Stimulated activated naive CD4-positive, alpha-beta T cell treated with Interleukin-2 at 50 U/mL for 16 hours (primary cell): Measurements from ENCODE around the gene LXN.
"Not testable (repeated sequence)": the region's sequence is repeated elsewhere in the genome, so short reads cannot be mapped to it uniquely, and the experiment has no call there.

ENCODE experiments used
- DNase-seq: peaks from one replicate; lab custom pipeline; 2025; lab: John Stamatoyannopoulos, UW

LXN gene, protein sequence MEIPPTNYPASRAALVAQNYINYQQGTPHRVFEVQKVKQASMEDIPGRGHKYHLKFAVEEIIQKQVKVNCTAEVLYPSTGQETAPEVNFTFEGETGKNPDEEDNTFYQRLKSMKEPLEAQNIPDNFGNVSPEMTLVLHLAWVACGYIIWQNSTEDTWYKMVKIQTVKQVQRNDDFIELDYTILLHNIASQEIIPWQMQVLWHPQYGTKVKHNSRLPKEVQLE

DNA sequence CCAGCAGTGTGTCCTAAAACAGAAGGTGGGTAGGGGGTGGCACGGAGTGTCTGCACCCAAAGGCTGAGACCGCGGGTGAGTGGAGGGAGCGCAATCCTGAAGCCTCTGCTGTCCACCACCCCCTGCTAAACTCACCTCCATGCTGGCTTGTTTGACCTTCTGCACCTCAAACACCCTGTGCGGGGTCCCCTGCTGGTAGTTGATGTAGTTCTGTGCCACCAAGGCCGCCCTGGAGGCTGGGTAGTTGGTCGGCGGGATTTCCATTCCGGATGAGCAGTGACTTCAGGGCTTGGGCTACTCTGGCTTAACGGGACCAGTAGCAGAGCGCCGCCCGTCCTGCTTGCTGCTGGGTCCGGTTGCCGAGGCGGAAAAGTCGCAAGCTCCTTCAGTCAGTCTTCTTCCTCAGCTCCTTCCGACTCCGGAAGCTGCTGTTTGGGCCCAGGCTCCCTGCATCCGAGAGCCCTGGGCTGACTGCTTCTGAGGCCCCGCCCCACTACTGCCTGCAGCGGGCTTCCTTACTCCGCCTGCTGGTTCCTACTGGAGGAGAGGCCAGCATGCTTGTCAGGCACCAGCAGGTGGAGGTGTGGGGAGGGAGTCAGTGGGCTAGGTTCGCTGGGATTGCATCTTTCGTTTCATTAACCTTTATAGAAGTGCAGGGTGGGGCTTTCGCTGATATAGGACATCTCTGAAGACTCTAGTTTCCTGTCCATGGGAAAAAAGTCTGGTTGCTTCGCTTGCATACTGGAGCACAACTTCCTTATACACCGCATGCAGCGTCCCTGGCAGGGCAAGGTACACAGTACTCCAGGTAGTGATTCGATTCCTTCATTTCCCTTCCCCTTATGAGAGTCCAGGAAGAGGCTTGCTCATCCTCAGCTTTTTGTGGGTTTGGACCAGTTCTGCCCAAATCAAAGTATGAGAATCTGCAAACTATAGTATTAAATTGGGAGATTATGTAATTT lies at the start of gene LXN:
LXN (minus strand) TSS at position 434 of the 962 bp plus-strand sequence; CDS start at position 264, 170 bp downstream.
- DNase-seq: peak; percentile 71

DNA sequence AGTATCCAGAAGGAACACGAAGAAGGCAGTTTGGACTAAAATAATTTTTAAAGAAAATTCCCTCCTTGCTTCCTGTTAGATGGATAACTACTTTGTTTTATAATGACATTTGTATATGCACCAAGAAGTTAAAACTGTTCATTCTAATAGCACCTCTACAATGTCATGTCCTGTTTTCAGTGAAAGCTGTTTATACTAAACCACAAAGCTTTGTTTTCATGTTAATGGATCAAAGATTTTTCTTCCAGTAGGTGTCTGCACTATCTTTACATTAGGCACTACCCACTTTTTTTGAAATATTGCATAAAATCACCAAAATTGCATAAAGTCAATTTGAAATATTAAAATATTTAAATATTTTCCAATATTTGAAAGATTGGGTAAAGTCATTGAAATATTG lies 49.7 kb upstream of the LXN start:
- no peak for DNase-seq

DNA sequence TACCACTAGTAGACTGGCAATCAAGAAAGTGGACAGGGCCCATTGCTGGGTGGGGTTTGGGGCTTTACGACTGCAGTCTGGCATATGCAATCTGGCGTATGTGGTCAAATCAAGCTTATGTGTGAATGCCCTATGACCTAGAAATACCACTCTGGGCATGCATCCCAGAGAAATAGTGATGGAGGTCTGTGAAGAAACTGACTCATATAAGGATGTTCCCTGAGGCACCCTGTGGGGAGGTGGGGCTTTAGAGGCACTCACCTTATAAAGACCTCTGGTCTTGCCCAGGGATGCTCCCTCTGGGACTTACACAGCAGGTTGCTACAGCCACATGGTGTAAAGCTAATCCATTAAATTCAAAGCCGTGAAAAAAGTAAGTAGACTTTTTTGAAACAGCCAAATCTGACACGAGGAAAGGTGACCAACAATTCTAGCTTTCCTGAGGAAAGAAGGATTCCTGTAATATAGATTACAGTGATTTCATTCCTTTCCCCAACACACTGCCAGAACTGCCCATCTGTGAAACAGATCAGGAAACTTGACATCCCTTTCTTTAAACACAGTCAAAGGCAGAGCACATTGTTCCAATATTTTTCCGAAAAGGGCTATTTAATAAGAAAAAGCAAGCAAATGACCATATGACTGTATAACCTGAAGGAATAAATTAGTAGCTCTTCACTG lies 46.2 kb upstream of the LXN start:
- DNase-seq: no peak

DNA sequence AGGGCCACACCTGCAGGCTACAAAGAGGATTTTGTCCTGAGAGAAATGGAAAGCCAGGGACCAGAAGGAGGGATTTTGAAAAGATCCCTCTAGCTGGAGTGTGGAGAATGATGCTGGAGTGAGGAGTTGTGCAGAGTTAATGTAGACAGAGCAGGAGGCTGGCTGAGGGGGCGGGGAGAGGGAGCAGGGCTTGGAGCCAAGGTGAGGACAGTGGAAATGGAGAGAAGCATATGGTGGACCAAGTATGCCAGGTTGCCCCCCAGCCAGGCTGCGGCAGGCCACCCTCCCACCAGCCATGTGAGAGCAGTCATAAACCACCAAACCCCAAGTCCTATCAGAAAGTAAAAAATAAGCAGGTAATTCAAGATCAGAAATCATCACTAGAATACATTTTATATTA lies 45.1 kb upstream of the LXN start:
- no peak for DNase-seq

DNA sequence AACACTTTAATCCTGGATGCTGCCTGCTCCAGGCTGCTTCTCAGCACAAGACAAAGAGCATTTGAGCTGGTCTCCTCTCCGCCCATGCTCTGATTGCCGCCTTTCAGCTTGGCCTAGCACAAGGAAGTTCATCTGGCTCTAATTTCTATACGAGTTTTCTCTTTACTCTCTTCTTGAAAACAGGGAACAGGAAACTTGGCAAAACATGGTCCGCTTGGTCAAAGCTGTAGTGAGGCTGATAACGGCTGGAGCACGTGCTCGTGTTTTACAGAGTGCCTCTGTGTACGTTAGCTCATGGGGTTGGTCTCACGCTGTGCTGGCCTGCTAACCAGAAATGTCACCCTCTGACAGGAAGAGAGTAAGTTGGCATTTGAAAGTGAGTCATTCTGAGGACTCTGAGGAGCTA lies 40.6 kb upstream of the LXN start:
- no peak for DNase-seq

DNA sequence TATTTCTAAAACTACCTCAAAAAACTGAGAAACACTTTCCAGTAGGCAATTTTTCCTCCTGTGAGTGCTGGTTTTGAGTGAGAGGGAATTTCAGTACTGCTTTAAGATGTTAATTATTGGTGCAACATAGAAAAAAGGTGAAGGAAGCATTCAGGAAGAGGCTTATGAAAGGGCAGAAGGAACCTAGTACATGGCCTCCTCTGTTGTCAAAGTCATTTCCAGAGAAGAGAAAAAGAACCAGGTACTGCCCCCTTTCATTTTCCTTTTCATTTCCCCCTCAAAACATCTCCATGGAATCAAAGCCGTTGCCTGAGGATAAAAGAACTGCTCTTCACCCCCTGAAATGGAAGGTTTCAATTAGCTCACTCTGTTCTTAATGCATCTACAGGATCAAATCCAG lies 40.0 kb upstream of the LXN start:
- no peak for DNase-seq

DNA sequence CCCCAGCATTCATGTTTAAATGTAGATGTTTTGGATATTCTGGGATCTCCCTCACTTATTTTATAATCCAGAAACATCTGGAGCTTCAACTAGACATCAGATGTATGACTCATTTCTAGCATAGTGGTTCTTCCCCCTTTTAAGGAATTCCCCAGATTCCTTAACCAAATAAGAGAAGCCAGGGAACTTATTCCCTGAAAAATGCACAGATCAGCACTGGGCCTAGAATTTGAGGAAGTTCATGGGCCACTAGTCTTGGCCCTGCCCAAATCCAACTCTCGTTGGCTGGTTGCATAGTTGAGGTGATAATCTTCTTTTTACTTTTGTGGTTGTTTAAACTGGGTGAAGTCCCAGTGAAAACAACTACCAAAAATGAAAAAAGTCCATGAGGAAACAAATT lies 39.4 kb upstream of the LXN start:
- no peak for DNase-seq

DNA sequence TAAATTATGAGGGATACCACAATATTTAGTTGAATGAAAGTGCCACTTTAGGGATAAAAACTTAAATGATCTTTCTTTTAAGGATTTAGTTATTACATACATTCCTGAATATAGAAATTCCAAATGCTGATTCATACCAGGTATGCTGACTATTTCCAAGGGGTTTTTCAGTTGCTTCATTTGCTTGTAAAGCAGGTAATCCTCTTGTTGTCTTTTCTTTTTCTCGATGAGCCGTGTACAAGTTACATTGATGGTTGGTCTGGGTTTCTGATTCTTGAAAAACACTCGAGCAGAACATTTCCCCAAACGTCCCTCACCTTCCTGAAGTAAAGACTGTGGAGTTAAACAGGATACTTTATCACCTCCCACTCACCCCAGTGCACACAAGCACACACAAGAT lies 38.2 kb upstream of the LXN start:
- no peak for DNase-seq

DNA sequence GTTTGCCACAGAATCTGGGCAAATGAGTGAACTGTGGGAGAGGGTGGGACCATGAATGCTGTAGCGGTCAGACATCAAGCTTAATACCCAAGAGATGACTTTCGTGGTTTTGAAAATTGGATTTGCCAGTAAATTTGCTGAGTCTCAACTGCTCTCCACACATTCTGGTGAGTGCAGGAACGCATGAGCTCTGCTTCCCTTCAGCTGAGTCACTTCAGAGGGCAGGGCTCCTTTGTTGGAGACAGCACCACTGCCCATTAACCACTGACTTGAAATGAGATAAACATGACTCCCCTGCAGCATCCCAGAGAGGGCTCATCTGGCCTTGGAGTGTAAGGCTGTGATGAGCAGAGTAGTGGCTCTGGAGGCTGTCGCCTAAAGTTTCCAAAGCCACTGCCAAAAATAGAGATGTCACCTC lies 37.2 kb upstream of the LXN start:
- no peak for DNase-seq

DNA sequence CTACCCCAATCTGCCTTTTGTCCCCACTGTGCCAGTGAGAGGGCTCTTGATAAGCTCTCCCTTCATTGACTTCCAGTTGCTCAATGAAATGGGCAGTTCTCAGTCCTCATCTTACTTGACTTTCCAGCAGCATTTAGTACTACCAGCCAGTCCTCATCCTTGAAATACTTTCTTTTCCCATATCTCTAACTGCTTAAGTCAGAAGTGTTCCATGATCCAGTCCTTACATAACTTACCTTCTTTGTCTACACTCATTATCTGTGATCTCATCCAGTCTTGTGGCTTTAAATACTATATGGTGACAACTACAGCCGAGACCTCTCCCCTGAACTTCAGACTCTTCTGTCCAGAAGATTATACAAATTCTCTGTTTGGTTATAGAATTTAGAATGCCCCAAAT lies 31.1 kb upstream of the LXN start:
- DNase-seq: no peak

DNA sequence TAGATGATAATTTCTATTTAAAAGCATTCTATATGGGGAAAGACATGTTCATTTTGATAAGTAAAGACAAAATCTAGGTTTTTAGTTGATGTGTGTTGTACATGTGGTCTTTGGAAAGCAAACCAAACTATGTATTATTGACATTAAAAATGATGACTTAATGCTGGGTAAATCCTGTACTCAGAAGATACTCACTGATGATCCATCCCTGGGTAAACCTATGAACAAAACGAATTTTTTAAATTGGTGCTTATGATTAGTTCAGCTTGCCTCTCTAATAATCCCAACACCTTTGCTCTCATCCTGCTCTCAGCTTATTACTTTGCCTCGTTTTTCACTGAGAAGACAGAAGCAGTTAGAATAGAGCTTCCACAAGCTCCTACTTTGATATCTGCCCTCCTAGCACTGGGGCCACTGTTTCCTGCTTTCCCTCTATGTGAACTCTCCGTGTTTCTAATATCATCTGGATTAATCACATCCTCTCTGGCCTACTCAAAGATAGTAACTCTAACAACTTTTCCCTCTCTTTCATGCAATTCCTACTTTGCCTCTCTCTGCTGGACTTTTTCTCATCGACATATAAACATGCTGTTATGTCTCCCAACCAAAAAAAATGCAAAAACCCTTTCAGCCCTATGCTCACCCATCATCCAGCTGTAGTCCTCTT lies 30.5 kb upstream of the LXN start:
- no peak for DNase-seq

DNA sequence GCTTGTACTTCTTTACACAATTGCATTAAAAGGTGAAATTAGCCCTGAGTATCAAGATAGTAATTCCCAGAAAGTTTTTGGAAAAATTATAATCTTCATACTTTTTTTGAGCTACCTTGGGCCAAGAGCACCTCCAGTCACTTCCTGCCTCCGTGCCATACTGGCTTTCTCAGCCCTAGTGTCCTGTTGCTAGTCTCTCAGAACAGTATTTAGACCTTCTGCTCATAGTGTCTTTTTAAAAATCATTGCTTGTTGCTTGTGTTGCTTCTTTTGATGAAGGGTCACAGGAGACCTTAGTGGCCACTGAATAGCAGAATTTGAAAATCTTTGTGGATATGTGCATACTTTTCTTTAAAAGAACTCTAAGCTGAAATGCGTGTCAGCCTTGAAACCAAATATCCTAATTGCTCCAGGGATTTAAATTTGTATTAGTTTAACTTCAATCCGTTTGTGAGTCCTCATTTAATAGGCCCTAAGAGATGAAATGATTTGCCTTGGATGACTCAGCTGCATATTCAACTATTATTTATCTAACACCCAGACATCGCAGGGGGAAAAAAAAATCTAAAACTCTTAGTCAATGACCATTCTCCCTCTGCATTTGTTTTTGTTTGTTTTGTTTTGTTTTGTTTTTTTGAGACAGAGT lies 29.1 kb upstream of the LXN start:
- DNase-seq: no peak

DNA sequence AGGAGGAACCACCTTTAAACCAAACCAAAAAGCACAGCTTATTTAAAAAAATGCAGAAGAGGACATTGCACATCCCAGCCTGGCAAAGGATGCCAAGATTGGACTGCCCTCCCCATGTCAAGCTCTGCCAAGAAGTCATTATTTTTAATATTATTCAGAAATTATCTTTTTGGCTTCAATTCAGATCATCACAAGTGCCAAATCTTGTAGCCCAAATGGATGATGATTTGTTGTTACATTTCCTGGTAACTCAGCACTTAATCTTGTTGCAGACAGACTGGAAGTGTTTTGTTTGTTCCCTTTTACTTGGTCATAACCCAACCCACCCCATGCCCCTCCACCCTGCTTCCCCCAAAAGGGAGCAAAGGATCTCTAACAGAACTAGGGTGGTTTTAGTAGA lies 28.1 kb upstream of the LXN start:
- DNase-seq: no peak

DNA sequence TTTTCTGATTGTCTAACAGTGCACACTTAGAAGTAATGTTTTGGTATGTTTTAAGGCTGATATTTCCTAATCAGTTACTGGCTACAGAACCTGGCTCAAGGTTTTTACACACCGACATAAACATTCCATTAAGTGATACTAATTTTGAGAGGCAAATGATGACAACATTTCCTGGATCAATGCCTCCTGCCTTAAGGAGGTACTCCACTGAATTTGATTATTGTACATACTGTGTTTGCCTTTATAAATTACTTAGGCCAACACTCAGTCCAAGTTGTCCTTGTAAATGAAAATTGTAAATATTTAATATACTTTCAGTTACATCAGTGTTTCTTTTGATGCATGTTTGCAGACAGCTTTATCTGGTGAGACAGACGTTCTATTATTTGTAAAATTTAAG lies 24.2 kb upstream of the LXN start:
- no peak for DNase-seq

DNA sequence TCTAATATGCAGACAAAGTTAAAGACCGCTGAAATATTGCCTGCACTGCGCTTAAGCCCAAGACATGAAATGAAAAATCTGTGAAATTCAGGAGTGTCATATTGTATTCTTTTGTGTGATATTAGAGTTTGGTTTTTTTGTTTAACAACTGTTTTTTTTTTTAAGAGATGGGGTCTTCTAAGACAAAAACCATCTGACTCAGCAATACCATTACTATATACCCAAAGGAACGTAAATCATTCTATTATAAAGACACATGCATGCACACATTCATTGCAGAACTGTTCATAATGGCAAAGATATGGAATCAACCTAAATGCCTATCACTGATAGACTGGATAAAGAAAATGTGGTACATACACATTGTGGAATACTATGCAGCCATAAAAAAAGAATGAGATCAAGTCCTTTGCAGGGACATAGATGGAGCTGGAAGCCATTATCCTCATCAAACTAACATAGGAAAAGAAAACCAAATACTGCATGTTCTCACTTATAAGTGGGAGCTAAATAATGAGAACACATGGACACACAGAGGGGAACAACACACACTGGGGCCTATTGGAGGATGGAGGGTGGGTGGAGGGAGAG lies 21.5 kb upstream of the LXN start:
- not testable (repeated sequence) for DNase-seq

DNA sequence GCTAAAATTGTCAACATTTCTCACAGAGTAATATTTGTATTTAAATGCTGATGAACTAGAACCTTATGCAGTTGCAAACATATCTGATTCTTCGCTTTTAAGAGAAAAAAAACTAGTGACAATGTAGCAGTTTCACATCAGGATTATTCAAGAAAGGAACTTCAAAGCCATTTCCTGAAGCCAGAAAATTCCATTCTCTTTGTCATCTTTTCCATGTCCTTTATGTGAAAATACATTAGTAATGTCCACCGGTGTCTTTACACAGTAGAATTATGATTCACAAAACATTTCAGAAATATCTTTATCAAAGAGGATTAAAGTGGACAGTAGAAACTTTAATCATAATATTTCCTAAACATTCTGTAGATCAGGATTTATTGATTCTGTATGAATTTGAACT lies 12.7 kb upstream of the LXN start:
- DNase-seq: no peak

DNA sequence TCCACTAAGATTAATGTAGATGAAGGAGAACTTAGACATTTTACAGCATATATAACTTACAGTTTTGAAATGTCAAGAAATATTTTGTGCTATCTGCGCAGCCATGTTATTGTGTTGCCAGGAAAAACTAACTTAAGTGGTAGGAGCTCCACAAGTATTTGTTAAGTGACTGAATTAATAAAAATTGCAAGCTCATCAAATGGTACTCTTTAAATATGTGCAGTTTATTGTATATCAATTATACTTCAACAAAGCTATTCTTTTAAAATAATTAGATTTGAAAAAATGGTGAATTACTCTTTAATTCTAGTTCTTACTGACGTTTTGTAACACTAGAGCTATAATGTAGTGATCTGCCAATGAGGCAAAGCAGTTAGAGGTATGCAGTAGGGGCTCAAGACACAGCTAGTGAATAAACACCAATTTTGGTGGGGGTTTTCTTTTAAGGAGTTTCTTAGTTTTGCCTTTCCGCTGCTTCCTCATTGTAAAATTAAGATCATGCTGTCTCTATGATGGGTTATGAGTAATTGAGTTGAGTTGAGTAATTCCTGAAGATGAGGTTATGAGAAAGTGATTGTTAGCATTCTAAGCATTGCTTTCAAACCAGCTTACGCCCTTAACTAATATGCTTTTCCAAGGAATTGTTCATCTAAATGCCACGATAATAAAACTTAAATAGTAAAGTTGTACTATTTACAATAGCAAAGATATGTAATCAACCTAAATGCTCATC lies 10.9 kb upstream of the LXN start:
- DNase-seq: no peak

DNA sequence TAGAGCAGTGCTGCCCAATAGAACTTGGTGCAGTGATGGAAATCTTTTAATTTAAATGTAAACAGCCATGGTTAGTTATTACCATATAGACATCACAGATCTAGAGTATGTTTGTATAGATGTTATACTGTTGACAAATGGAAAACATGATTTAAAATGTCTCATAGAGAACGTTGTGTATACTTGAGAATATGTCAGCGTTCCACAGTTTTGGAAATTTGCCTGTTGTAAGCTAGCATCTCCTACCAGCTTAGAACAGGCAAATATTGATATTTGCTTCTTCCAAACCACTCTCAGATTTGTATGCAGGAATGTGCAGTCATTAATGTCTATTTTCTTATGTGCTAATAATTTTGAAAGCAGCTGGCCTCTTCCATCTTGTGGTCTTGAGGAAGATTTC lies 8.4 kb upstream of the LXN start:
- DNase-seq: no peak

DNA sequence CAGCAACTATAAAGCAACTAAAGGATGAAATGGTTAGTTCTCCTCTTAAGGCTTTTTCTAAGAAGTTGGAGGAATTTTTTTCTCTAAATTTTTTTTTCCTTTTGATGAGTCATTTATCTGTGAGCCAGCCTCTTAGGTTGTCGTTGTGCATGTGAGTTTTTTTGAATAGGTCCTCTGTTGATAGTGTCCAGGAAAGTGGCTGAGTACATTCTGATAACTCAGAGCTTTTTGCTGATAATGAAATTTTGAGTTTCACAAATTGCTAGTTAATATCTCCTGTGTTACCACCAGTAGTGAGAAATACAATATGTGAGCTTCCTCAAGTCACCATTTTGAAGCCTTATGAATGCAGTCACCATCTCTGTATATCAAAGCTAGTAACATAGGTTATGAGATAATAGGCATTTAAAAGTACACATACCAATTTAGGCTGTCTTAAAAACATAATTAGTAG lies 7.1 kb upstream of the LXN start:
- no peak for DNase-seq

DNA sequence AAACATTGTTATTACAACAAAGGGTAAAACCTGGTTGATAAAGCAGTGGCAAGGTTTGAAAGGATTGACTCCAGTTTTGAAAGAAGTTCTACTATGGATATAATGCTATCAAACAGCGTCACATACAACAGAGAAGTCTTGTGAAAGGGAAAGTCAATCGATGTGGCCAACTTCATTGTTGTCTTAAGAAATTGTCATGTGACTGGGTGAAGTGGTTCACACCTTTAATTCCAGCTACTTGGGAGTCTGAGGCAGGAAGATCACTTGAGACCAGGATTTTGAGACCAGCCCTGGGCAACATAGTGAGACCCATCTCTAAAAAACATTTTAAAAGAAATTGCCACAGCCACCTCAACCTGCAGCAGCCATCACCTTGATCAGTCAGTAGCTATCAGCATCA lies 6.2 kb upstream of the LXN start:
- DNase-seq: no peak

DNA sequence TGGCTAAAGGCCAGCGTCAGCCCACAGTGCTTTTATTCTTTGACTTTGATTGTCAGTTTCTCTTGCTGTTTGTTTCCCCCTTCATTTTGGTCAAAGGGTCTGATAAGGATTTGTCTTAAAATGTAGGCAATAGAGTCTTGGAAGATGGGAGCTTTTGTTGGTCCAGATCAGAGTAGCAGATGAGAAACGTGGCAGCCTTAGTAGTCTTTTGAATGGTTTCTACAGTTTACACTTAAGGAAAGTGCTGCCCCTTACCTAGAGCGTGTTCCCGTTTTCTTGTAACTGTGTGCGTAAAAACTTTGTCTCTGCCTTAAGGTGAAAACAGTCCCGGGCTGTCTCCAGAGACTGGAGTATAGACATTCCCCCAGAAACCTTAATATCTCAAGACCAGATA lies 630 bp downstream of the LXN start:
- no peak for DNase-seq
